Mammary epithelial cell (primary cell): ENCODE results near the gene PTGER4.

ENCODE experiments used
- EZH2 ChIP-seq: IDR thresholded peaks from 2 replicates; pipeline ENCODE4 v1.6.1; 2012; ENCODE audit warnings: low read length, inconsistent platforms, borderline replicate concordance
- TF ChIP-seq, protein P1 (sequence below), 2 donors: IDR thresholded peaks in 1 of 2; conservative IDR thresholded peaks in 1 of 2; 2 replicates each; pipeline ENCODE4 v1.5.1; 2011 to 2012; ENCODE audit warnings: inconsistent platforms in 2 of 2, low read length in 2 of 2, mild to moderate bottlenecking in 2 of 2, control low read depth in 1 of 2, low read depth in 1 of 2; ENCODE audit not compliant: insufficient read depth in 1 of 2; ENCODE audit errors: extremely low read depth in 1 of 2

DNA sequence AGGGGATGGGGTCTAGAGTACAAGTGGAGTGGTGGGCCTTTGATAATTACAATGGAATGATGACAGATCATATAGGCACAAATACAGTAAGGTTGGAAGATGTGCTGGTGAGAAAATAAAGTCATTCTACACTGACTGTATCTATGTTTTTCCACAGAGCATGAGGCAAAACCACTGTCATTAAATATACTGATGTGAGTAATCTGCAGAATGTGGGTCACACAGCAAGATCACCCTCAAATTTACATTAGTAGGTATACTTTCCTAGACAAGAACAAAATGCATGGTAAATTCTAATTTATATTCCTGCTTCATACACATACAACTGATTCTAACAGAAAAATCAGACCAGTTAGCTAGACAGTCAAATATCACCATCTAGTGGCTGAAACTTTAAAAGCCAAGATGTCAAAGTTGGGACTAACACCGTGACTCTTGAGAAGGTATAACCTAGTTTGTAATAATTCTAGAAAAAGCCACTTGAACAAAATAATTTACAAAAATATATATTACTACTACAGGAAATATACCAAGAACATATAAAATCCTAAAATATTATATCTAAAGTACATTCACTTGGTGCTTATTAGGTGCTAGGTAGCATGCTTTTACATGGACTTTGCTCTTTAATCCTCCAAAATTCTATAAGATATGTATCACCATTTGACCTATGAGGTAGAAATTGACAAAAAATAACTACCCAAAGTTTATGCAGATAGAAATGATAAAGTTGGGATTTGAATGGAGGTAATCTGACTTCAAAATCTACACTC lies 56.6 kb downstream of the PTGER4 start:
- TF ChIP-seq, protein P1, sequence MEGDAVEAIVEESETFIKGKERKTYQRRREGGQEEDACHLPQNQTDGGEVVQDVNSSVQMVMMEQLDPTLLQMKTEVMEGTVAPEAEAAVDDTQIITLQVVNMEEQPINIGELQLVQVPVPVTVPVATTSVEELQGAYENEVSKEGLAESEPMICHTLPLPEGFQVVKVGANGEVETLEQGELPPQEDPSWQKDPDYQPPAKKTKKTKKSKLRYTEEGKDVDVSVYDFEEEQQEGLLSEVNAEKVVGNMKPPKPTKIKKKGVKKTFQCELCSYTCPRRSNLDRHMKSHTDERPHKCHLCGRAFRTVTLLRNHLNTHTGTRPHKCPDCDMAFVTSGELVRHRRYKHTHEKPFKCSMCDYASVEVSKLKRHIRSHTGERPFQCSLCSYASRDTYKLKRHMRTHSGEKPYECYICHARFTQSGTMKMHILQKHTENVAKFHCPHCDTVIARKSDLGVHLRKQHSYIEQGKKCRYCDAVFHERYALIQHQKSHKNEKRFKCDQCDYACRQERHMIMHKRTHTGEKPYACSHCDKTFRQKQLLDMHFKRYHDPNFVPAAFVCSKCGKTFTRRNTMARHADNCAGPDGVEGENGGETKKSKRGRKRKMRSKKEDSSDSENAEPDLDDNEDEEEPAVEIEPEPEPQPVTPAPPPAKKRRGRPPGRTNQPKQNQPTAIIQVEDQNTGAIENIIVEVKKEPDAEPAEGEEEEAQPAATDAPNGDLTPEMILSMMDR (conservative IDR thresholded peaks at IDR 0.05 in 1 of 2, IDR thresholded peaks at IDR 0.05 in 1 of 2; ENCODE audit: extremely low read depth in 1 of 2, insufficient read depth in 1 of 2, low read depth in 1 of 2, low read length in 2 of 2), result peak; percentile 69 to 74
- no peak for TF ChIP-seq EZH2
